ENCODE measurements around the gene PPP1R18. TPM values are rescaled to one million over a fixed set of nuclear protein-coding genes. Genes with fewer than 3 reads are reported as not detected.

Gene PPP1R18
- total and polyA plus RNA-seq, 2 of the 4 experiments (the other 2 are of a cell fraction), result 31.9 to 134 TPM

DNA sequence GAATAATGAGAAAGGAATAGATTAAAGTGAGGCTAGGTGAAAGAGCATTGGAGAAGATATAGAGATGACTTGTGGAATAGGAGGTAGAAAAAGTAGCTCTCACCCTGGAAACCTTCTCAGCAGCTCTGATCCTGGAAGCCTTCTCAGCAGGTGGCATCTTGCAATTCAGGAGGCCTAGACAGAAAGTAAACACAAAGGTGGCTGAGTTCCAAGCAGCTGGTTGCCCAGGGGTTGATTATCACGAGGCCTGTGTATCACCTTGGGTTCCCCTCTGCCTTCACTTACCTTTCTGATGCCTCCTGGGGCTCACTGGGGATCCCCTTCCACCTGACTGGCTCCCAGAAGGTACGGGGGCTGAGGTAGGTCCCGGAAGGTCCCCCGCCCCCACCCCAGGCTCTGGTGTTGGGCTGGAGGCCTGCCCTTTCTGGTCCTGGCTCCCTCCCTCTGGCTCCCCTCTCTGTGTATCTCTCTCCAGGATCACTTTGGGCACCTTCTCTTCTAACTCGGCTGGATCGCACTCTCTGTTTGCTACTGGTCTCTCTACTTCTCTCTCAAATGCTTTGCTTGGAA lies 20.9 kb upstream of the PPP1R18 start:
- Histone ChIP-seq H3K27me3 (ENCODE audit: control insufficient read depth, insufficient read depth, low read length) (no peaks in the 10 kb centered on the region), H3K27ac (ENCODE audit: insufficient read depth, low read length) (no peak overlapping the region), H3K4me2 (ENCODE audit: low read depth, low read length) (no peak overlapping the region), H3K4me1 (ENCODE audit: control insufficient read depth, insufficient read depth, low read length) (no peaks in the 10 kb centered on the region), H2AK9ac (replicated peaks; ENCODE audit: low read depth, low read length, poor library complexity) (no peak overlapping the region), H3K18ac (ENCODE audit: low read depth, low read length) (no peak overlapping the region), H3K4ac (ENCODE audit: low read depth, low read length) (no peak overlapping the region), H4K5ac (ENCODE audit: low read depth, low read length) (no peak overlapping the region), H2AFZ (replicated peaks; ENCODE audit: low read length, poor library complexity) (no peak overlapping the region), H3K9me1 (ENCODE audit: insufficient read depth, low read length) (no peaks in the 10 kb centered on the region; the same call in 1 of the 2 replicates), H2BK120ac (ENCODE audit: low read depth, low read length) (no peak overlapping the region), H3K79me1 (ENCODE audit: low read depth in 1 of 2, low read length in 2 of 2) (no peaks in the 10 kb centered on the region), H2BK5ac (ENCODE audit: low read depth, low read length, poor library complexity, severe bottlenecking) (no peak overlapping the region), H3K23ac (ENCODE audit: low read depth, low read length) (no peak overlapping the region), H3K56ac (ENCODE audit: extremely low read depth, insufficient read depth, low read length) (no peak overlapping the region), H3K4me3 (ENCODE audit: insufficient read depth, low read depth, low read length) (no peak overlapping the region), H3K36me3 (ENCODE audit: control insufficient read depth, insufficient read depth, low read length) (peaks cover 44% of the 10 kb centered on the region), H4K91ac (ENCODE audit: insufficient read depth, low read depth, low read length) (no peak overlapping the region), H3K9me3 (ENCODE audit: control insufficient read depth, insufficient read depth, low read length) (no peaks in the 10 kb centered on the region), H2BK20ac (ENCODE audit: low read depth, low read length) (no peak overlapping the region), H3K9ac (ENCODE audit: low read depth, low read length) (no peak overlapping the region), H2BK15ac (ENCODE audit: low read depth, low read length) (no peak overlapping the region), H3K14ac (replicated peaks; ENCODE audit: low read depth, low read length) (no peak overlapping the region), H4K20me1 (ENCODE audit: insufficient read depth, low read length) (no peaks in the 10 kb centered on the region), H2AK5ac (ENCODE audit: low read depth, low read length) (no peak overlapping the region), H4K8ac (ENCODE audit: low read depth in 2 of 2, low read length in 2 of 2) (no peak overlapping the region)
- 90% methylated on average over 2 of the region's 6 CpGs; no CpG with 5 or more reads in 1 of the 2 experiments for WGBS, 2 experiments (ENCODE audit: extremely low coverage in 2 of 2, insufficient read length in 1 of 2)
- no peak for ATAC-seq (ENCODE audit: low read depth)
- ChIA-PET CTCF (no interaction called here), POLR2A (ENCODE audit: unreplicated experiment) (no interaction called here)
- in situ Hi-C loops (cut with MboI; ENCODE audit: low sequenced_read_pairs) (no loop called here), dilution Hi-C loops (cut with HindIII; ENCODE audit: low sequenced_read_pairs, unreplicated experiment) (no loop called here), intact Hi-C loops (cut with micrococcal nuclease) (no loop called here)
- no peak for TF ChIP-seq MAFK (IDR thresholded peaks at IDR 0.05; ENCODE audit: low read depth, low read length)
- no peak for TF ChIP-seq POLR2A (IDR thresholded peaks at IDR 0.05; ENCODE audit: low read depth, low read length)
- TF ChIP-seq, protein P1, sequence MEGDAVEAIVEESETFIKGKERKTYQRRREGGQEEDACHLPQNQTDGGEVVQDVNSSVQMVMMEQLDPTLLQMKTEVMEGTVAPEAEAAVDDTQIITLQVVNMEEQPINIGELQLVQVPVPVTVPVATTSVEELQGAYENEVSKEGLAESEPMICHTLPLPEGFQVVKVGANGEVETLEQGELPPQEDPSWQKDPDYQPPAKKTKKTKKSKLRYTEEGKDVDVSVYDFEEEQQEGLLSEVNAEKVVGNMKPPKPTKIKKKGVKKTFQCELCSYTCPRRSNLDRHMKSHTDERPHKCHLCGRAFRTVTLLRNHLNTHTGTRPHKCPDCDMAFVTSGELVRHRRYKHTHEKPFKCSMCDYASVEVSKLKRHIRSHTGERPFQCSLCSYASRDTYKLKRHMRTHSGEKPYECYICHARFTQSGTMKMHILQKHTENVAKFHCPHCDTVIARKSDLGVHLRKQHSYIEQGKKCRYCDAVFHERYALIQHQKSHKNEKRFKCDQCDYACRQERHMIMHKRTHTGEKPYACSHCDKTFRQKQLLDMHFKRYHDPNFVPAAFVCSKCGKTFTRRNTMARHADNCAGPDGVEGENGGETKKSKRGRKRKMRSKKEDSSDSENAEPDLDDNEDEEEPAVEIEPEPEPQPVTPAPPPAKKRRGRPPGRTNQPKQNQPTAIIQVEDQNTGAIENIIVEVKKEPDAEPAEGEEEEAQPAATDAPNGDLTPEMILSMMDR (conservative IDR thresholded peaks at IDR 0.05; ENCODE audit: low read depth, low read length), result no peak
- TF ChIP-seq SMC3 (IDR thresholded peaks at IDR 0.05; ENCODE audit: low read depth, low read length), result no peak
- TF ChIP-seq RAD21 (IDR thresholded peaks at IDR 0.05; ENCODE audit: low read length), result no peak
- no peak for DNase-seq
- BruUV-seq (replicated peaks), result no TSS peak

Data from IMR-90 (cell line).